Ishikawa (cell line): ENCODE data around the gene SUFU.

Experiments used
- EP300 ChIP-seq: IDR thresholded peaks from 2 replicates; pipeline ENCODE4 v1.6.1; 2012; ENCODE audit warnings: borderline replicate concordance
- RAD21 ChIP-seq: IDR thresholded peaks from 2 replicates; pipeline ENCODE4 v1.6.1; 2012; ENCODE audit warnings: low read depth
- YY1 ChIP-seq: IDR thresholded peaks from 2 replicates; pipeline ENCODE4 v1.6.1; 2012; ENCODE audit warnings: low read depth
- TF ChIP-seq, protein P1 (sequence below): IDR thresholded peaks from 2 replicates; pipeline ENCODE4 v1.6.1; 2012; ENCODE audit warnings: low read depth, mild to moderate bottlenecking
- TF ChIP-seq, protein P2 (sequence below): IDR thresholded peaks from 2 replicates; pipeline ENCODE4 v1.6.1; 2012

DNA sequence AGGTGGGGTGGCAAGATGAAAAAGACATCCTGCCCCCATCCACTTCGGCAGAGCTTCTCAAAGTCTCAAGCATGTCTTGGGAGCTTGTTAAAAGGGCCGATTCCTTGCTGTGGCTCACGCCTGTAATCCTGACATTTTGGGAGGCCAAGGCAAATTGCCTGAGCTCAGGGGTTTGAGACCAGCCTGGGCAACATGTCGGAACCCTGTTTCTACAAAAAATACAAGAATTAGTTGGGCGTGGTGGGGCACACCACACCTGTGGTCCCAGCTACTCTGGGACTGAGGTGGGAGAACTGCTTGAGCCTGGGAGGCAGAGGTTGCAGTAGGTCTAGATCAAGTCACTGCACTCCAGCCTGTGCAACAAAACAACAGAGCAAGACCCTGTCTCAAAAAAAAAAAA, 155.0 kb downstream of the SUFU start:
- TF ChIP-seq RAD21: no peak
- TF ChIP-seq, protein P1, sequence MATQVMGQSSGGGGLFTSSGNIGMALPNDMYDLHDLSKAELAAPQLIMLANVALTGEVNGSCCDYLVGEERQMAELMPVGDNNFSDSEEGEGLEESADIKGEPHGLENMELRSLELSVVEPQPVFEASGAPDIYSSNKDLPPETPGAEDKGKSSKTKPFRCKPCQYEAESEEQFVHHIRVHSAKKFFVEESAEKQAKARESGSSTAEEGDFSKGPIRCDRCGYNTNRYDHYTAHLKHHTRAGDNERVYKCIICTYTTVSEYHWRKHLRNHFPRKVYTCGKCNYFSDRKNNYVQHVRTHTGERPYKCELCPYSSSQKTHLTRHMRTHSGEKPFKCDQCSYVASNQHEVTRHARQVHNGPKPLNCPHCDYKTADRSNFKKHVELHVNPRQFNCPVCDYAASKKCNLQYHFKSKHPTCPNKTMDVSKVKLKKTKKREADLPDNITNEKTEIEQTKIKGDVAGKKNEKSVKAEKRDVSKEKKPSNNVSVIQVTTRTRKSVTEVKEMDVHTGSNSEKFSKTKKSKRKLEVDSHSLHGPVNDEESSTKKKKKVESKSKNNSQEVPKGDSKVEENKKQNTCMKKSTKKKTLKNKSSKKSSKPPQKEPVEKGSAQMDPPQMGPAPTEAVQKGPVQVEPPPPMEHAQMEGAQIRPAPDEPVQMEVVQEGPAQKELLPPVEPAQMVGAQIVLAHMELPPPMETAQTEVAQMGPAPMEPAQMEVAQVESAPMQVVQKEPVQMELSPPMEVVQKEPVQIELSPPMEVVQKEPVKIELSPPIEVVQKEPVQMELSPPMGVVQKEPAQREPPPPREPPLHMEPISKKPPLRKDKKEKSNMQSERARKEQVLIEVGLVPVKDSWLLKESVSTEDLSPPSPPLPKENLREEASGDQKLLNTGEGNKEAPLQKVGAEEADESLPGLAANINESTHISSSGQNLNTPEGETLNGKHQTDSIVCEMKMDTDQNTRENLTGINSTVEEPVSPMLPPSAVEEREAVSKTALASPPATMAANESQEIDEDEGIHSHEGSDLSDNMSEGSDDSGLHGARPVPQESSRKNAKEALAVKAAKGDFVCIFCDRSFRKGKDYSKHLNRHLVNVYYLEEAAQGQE: no peak
- no peak for TF ChIP-seq YY1
- no peak for TF ChIP-seq EP300
- TF ChIP-seq, protein P2, sequence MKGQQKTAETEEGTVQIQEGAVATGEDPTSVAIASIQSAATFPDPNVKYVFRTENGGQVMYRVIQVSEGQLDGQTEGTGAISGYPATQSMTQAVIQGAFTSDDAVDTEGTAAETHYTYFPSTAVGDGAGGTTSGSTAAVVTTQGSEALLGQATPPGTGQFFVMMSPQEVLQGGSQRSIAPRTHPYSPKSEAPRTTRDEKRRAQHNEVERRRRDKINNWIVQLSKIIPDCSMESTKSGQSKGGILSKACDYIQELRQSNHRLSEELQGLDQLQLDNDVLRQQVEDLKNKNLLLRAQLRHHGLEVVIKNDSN: no peak
